Left kidney (tissue), 2 donors: ENCODE measurements around the gene MAP3K13. TPM values are rescaled to one million over a fixed set of nuclear protein-coding genes. Genes with fewer than 3 reads are reported as not detected.
"Not testable (repeated sequence)": the region's sequence is repeated elsewhere in the genome, so short reads cannot be mapped to it uniquely, and the experiment has no call there.

Experiments used
- DNase-seq: peaks from one replicate; pipeline ENCODE4 v3.0.0-alpha.2; 2013
- polyA plus RNA-seq: library from polyadenylated mRNA; unstranded; fragments of 120-200 nt; gene quantifications from one replicate; pipeline ENCODE4 v1.2.1, GENCODE V29; 2013; ENCODE audit not compliant: insufficient read length

MAP3K13 gene
- polyA plus RNA-seq, 1 donor = 56.1 TPM

DNA sequence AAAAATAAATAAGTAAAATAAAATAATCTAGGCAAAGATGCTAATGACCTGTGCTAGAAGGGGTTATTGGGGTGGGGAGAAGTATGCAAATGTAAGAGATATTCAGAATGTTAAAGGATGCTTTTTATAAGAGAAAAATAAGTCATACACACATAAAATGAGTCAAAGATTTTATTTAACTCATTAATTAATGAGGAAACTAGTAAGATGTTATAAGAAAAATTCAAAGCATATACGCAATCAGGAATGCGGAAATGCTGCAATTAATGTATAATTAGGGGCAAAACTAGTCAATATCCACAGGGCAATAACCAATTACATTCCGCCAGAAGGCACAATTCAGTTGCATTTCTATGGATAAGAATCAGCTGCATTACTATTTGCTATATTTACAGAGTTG, 30.1 kb downstream of the MAP3K13 start:
- no peak for DNase-seq

GRCh38 chr3:185397676-185398075, 34.7 kb downstream of the MAP3K13 start:
- no peak for DNase-seq

- no peak for DNase-seq
These were observed 37.1 kb downstream of the MAP3K13 start for GRCh38 chr3:185399737-185400667.

GRCh38 chr3:185400866-185401265, 37.9 kb downstream of the MAP3K13 start:
- no peak for DNase-seq

DNA sequence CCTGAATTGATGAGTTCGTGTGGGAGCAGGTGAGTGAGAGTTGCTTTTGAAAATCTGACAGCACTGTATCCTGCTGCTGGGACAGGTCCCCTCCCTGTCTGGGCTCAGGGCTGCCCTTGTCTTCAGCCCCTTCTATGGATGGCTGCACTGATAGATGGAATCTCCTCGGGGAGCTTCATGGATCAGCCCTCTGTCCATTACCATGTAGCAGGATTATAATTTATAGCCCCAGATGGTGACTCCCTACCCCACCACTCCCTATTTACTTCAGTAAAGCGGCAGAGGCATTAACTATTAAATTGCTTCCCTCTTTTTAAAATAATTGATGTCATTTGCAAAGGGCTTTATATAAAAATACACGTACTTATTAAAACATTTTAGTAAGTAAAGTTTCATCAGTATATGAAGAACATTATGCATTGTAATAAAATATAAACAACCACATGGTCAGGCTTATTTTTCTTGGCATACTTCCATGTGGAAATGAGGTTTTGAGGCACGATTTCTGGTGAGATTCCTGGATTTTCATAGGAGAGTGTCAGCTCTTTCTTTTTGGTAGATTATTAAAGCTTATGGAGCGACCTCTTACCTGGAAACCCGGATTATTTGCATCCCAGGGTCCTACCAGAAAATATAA, 38.5 kb downstream of the MAP3K13 start:
- peak; percentile 7 for DNase-seq

DNA sequence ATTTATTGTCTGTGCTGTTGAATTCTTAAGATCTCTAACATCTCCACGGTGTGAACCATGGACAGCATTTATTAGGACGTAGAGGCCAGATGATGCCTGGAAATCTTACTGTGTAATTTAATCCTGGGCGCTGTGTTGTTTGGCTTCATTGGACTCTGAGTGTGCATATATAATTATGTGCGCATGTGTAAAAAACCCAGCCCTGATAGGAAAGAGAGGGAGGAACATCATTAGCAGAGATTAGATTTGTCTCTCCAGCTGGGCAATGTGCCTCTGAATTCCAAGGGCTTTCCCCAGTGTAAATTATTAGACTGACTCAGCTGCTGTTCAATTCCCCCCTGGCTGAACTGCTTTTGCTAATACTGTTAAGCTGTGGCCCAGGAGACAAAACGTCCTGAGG, 39.6 kb downstream of the MAP3K13 start:
- DNase-seq = peak; percentile 25

- DNase-seq = no peak
These were observed 40.1 kb downstream of the MAP3K13 start for GRCh38 chr3:185403002-185403401.

DNA sequence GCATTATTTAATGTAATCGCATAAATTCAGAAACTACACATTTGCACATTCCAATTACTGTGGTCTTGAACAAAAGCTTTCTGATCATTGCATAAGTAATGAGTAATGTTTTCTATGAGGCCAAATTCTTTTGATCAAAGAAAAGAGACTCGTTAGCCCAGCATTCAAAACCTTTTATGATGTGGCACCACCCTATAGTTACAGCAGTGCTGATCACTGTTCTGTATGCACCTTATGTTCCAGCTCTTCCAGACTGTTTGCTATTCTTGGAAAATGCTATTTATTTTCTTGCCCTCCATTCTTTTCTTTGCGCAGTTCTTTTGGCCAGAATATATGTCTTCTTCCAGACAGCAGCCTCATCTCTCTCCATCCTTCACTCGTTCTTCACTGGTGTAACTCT, 42.3 kb downstream of the MAP3K13 start:
- no peak for DNase-seq

DNA sequence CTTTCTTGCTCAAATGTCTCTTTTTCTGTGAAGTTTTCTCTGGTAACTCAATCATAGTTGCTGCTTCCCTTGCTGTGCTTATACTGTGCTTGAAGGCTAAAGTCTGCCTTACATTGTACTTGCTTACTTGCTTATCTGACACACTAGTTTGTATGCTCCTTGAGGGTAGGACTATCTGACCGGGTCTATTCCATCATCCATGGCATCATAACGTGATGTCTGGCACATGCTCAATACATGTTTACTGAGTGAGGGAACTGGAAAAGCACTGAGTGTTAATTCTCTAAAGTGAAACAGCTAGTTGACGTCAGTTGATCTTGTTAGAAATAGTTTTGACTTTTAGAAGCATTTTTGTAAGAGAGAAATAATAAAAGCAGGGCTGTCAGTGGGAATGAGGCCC, 42.7 kb downstream of the MAP3K13 start:
- no peak for DNase-seq

- no peak for DNase-seq
These were observed 43.2 kb downstream of the MAP3K13 start for GRCh38 chr3:185406121-185406620.

GRCh38 chr3:185409957-185410356, 47.0 kb downstream of the MAP3K13 start:
- no peak for DNase-seq

DNA sequence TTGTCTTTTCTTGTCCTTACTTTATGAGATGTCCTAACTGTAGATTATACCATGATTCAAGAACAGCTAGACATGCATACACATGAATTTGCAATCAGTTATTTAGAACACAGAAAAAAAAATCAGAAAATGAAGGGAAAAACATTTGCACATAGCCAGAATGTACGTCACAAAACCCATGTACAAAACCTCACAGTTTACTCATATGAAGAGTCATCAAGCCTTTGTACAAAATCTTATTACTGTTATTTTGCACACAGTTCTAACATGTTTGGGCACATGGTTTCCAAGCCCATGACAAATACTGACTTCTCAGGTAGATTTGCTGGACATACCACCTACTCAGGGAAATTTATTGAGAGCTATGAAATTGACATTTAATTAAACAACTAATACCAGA, 48.2 kb downstream of the MAP3K13 start:
- no peak for DNase-seq

GRCh38 chr3:185416513-185416912, 53.6 kb downstream of the MAP3K13 start:
- no peak for DNase-seq

GRCh38 chr3:185418561-185418977, 55.6 kb downstream of the MAP3K13 start:
- DNase-seq = not testable (repeated sequence)

DNA sequence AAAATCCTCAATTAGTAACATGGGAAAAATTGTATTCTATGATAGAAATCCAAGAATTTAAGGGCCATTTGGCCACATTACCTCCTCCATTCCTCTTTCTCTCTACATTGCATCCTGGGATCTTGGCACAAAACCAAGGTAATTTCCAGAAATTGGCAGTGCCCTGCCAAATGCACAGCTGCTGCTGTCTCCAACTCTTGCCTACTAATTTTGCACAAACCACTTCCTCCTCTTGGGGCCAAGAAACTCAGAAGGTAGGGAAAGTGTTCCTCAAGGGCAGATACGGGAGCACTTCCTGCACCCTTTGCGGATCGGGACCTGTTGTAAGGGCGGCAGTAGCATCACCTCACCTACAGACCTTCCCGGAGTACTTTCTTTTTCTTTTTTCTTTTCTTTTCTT, 57.8 kb downstream of the MAP3K13 start:
- DNase-seq = no peak

GRCh38 chr3:185421577-185422232, 58.8 kb downstream of the MAP3K13 start:
- DNase-seq = no peak

DNA sequence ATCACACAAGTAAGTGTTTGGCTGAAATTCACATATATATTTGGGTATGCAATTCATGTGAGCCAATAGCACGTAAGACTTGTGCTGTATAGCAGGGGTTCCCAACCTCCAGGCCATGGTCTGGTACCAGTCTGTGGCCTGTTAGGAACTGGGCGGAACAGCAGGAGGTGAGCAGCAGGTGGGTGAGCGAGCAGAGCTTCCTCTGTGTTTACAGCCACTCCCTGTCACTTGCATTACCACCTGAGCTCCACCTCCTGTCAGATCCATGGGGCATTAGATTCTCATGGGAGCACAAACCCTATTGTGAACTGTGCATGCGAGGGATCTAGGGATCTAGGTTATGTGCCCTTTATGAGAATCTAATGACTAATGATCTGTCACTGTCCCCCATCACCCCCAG, 59.7 kb downstream of the MAP3K13 start:
- DNase-seq = no peak

DNA sequence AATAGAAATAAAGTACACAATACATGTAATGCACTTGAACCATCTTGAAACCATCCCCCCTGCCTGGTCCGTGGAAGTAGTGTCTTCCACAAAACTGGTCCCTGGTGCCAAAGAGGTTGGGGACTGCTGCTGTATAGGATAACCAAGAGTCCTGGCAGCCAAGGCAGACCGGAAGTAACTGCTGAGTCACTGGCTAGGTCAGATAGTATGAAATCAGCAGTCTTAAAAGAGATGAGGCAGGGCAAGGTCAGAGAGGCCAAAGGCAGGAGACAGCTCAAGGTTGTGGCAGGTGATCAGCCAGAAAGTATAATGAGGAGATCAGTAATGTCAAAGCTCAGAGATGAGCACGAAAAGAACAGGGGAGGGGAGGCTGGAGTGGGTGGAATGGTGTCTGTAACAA, 60.2 kb downstream of the MAP3K13 start:
- DNase-seq = no peak

DNA sequence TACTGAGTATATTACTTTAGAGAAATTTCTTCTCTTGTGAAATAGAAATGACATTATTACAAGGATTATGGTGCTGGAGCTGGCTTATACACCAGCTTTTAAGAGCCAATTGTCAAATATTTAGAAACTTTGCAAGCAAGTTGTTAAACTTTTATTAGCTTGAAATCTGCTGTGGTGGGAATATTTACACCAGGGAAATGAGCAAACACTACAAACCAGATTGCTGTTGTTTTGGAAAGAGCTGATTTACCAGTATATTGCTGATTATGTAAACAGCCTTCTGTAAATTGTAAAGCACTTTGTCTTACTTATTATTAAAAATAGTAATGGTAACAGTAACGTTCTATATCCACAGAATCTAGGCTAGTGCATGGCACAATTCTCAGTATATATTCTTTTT, 61.5 kb downstream of the MAP3K13 start:
- DNase-seq = no peak

GRCh38 chr3:185430375-185430774, 67.4 kb downstream of the MAP3K13 start:
- DNase-seq = no peak

DNA sequence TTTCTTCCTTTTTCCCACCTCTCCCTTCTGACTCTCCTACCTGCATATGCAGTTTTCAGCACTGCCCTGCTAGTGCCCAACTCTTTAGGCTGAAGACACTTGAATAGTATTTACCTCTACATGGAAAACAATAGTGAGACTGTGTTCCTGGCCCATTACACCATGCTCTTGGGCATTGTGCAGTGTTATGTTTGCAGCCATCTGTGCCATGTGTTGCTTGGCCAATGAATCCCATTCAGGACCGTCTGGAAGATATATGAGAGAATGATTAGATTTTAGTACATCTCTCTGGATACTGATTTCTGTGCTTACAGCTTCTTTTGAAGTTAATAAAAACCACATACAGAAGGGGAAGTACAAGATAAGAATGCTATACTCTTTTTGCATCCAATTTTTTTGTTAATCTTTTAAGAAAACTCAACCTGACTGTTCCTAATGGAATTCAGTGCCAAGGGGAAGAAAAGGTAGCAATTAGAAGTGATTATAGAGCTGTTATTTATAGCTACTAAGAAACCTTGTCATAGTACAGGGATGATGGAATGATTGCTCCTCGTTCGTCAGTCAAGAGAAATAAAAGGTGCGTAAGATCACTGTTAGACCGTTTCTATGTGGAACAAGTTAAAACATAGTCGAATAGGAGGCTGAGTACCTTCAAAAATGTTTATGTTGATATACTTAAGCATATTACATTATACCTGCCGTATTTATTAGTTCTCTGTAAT, 77.0 kb downstream of the MAP3K13 start:
- DNase-seq = no peak

- no peak for DNase-seq
These were observed 79.1 kb downstream of the MAP3K13 start for GRCh38 chr3:185442031-185442430.
